HepG2 (cell line): ENCODE data around the gene PIAS1. TPM values are rescaled to one million over a fixed set of nuclear protein-coding genes. Genes with fewer than 3 reads are reported as not detected.

Experiments
- CAMTA2 ChIP-seq: sonication (generic); formaldehyde crosslinking; IDR thresholded peaks from 2 replicates; pipeline ENCODE4 v1.4.0; 2020; ENCODE audit warnings: mild to moderate bottlenecking, missing genetic modification reagents, borderline replicate concordance
- CENPT ChIP-seq: sonication (generic); formaldehyde crosslinking; IDR thresholded peaks from 2 replicates; pipeline ENCODE4 v1.8.0; 2022; ENCODE audit warnings: low read depth, mild to moderate bottlenecking, moderate library complexity, missing genetic modification reagents
- HHEX ChIP-seq: IDR thresholded peaks from 2 replicates; pipeline ENCODE4 v1.6.1; 2016; ENCODE audit warnings: control low read depth
- NR3C1 ChIP-seq: sonication (generic); formaldehyde crosslinking; IDR thresholded peaks from 2 replicates; pipeline ENCODE4 v1.4.0; 2020; ENCODE audit warnings: missing genetic modification reagents
- ONECUT2 ChIP-seq: sonication (generic); formaldehyde crosslinking; IDR thresholded peaks from 2 replicates; pipeline ENCODE4 v1.4.0; 2020; ENCODE audit warnings: missing genetic modification reagents
- PHF8 ChIP-seq: sonication (generic); formaldehyde crosslinking; IDR thresholded peaks from 2 replicates; pipeline ENCODE4 v1.5.0; 2020; ENCODE audit warnings: missing genetic modification reagents
- POLR2A ChIP-seq, 2 experiments: IDR thresholded peaks; 2 replicates each; pipeline ENCODE4 v1.6.1; 2011; ENCODE audit warnings: low read depth in 2 of 2, low read length in 2 of 2, mild to moderate bottlenecking in 1 of 2, moderate library complexity in 1 of 2; ENCODE audit not compliant: insufficient read depth in 1 of 2
- SNAPC2 ChIP-seq: sonication (generic); formaldehyde crosslinking; IDR thresholded peaks from 2 replicates; pipeline ENCODE4 v1.8.1; 2022; ENCODE audit warnings: mild to moderate bottlenecking, missing genetic modification reagents
- ZFP37 ChIP-seq: sonication (generic); formaldehyde crosslinking; IDR thresholded peaks from 2 replicates; pipeline ENCODE4 v1.4.0; 2020; ENCODE audit warnings: missing genetic modification reagents, borderline replicate concordance
- ZFP90 ChIP-seq: sonication (generic); formaldehyde crosslinking; IDR thresholded peaks from 2 replicates; pipeline ENCODE4 v1.8.0; 2022; ENCODE audit warnings: missing genetic modification reagents, mild to moderate bottlenecking, inconsistent platforms, borderline replicate concordance
- ZNF572 ChIP-seq: sonication (generic); formaldehyde crosslinking; IDR thresholded peaks from 2 replicates; pipeline ENCODE4 v1.5.1; 2020; ENCODE audit warnings: mild to moderate bottlenecking, missing genetic modification reagents
- polyA plus RNA-seq, 8 experiments: library from polyadenylated mRNA; depleted of rRNA in 3 of 8; stranded (reverse) in 7 of 8; unstranded in 1 of 8; fragments of >200 nt; fragmentation: Illumina TruSeq in 4 of 8; extraction: Trizol in 4 of 8; gene quantifications; 2 replicates each; pipeline versions ENCODE4 v1.2.1 to v1.2.3, GENCODE V29; 2011 to 2016; ENCODE audit warnings: low read depth in 4 of 8, missing spikeins in 1 of 8, mixed read lengths in 1 of 8; ENCODE audit not compliant: insufficient read depth in 1 of 8
- total RNA-seq, 5 experiments: library from RNA; depleted of rRNA; stranded (reverse); fragments of >200 nt; fragmentation: Illumina TruSeq; extraction: Trizol; gene quantifications; 2 replicates each; pipeline ENCODE4 v1.2.3, GENCODE V29; 2016; ENCODE audit warnings: low read depth in 1 of 5
- TF ChIP-seq, protein P1 (sequence below): sonication (generic); formaldehyde crosslinking; IDR thresholded peaks from 2 replicates; pipeline ENCODE4 v1.4.0; 2020; ENCODE audit warnings: missing genetic modification reagents, borderline replicate concordance
- TF ChIP-seq, protein P2 (sequence below): sonication (generic); formaldehyde crosslinking; IDR thresholded peaks from 2 replicates; pipeline ENCODE4 v1.5.0; 2020; ENCODE audit warnings: mild to moderate bottlenecking, missing genetic modification reagents, moderate library complexity
- TF ChIP-seq, protein P3 (sequence below): sonication (generic); formaldehyde crosslinking; IDR thresholded peaks from 2 replicates; pipeline ENCODE4 v1.4.0; 2020; ENCODE audit warnings: missing genetic modification reagents, mild to moderate bottlenecking, borderline replicate concordance
- TF ChIP-seq, protein P4 (sequence below): IDR thresholded peaks from 2 replicates; pipeline ENCODE4 v1.6.1; 2018; ENCODE audit warnings: missing genetic modification reagents, mild to moderate bottlenecking, missing compliant biosample characterization
- TF ChIP-seq, protein P5 (sequence below): sonication (generic); formaldehyde crosslinking; IDR thresholded peaks from 2 replicates; pipeline ENCODE4 v1.8.0; 2022; ENCODE audit warnings: mild to moderate bottlenecking, missing genetic modification reagents
- TF ChIP-seq, protein P6 (sequence below): sonication (generic); formaldehyde crosslinking; IDR thresholded peaks from 2 replicates; pipeline ENCODE4 v1.9.0; 2021; ENCODE audit warnings: missing genetic modification reagents, borderline replicate concordance

Gene PIAS1
- total and polyA plus RNA-seq, 2 of the 13 experiments (the other 11 are each of a cell fraction or from before 2014, with no cell fraction given), result 20.7 to 33.7 TPM

DNA sequence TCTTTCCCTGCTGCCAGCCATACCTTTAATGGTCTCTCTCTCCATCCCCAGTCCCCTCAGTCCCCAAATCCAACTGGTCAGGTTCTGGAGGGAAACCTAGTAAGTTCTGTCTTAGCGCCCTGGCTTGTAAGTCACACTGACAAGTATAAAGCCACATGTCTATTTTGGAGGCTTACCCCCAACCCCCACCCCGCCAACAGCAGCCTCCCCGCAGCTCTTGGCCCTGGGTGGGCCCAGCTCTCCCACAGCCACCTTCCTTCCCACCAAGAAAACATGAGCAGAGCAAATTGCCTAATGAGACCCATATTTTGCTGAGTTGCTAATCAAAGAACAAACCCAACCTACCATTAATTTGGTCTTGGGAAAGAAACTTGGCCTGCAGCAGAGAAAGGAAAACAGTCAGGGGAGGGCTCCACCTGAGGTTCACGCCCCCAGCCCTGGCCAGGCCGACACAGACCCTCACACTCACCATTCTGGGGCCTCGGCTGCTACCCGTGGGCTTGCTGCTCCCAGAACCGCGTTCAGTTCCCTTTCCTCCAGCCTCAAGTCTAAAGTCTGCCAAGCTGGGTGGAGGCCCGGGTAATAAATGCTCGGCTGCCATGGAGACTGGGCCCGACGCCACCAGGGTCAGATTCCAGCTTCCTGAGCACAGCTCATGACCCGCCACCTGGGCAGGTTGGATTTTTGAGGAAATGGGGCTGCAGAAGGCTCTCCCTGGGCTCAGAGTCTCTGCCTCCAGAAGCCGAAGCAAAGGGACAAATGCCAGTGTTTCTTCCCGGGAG lies 150.9 kb downstream of the PIAS1 start, which contains the start of gene CALML4 (continued):
- TF ChIP-seq, protein P1, sequence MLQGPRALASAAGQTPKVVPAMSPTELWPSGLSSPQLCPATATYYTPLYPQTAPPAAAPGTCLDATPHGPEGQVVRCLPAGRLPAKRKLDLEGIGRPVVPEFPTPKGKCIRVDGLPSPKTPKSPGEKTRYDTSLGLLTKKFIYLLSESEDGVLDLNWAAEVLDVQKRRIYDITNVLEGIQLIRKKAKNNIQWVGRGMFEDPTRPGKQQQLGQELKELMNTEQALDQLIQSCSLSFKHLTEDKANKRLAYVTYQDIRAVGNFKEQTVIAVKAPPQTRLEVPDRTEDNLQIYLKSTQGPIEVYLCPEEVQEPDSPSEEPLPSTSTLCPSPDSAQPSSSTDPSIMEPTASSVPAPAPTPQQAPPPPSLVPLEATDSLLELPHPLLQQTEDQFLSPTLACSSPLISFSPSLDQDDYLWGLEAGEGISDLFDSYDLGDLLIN, result no peak
- TF ChIP-seq ZFP37 (CRISPR knock-in tag), result no peak
- no peak for TF ChIP-seq ONECUT2 (CRISPR knock-in tag)
- no peak for TF ChIP-seq NR3C1 (CRISPR knock-in tag)
- TF ChIP-seq, protein P2, sequence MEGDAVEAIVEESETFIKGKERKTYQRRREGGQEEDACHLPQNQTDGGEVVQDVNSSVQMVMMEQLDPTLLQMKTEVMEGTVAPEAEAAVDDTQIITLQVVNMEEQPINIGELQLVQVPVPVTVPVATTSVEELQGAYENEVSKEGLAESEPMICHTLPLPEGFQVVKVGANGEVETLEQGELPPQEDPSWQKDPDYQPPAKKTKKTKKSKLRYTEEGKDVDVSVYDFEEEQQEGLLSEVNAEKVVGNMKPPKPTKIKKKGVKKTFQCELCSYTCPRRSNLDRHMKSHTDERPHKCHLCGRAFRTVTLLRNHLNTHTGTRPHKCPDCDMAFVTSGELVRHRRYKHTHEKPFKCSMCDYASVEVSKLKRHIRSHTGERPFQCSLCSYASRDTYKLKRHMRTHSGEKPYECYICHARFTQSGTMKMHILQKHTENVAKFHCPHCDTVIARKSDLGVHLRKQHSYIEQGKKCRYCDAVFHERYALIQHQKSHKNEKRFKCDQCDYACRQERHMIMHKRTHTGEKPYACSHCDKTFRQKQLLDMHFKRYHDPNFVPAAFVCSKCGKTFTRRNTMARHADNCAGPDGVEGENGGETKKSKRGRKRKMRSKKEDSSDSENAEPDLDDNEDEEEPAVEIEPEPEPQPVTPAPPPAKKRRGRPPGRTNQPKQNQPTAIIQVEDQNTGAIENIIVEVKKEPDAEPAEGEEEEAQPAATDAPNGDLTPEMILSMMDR (CRISPR knock-in tag), result 0 out of 2 replicates have a peak, but pooled peaks have one; percentile 14
- TF ChIP-seq, protein P3, sequence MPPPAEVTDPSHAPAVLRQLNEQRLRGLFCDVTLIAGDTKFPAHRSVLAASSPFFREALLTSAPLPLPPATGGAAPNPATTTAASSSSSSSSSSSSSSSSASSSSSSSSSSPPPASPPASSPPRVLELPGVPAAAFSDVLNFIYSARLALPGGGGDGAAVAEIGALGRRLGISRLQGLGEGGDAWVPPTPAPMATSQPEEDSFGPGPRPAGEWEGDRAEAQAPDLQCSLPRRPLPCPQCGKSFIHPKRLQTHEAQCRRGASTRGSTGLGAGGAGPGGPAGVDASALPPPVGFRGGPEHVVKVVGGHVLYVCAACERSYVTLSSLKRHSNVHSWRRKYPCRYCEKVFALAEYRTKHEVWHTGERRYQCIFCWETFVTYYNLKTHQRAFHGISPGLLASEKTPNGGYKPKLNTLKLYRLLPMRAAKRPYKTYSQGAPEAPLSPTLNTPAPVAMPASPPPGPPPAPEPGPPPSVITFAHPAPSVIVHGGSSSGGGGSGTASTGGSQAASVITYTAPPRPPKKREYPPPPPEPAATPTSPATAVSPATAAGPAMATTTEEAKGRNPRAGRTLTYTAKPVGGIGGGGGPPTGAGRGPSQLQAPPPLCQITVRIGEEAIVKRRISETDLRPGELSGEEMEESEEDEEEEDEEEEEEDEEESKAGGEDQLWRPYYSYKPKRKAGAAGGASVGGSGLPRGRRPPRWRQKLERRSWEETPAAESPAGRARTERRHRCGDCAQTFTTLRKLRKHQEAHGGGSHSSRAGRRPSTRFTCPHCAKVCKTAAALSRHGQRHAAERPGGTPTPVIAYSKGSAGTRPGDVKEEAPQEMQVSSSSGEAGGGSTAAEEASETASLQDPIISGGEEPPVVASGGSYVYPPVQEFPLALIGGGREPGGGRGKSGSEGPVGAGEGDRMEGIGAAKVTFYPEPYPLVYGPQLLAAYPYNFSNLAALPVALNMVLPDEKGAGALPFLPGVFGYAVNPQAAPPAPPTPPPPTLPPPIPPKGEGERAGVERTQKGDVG (CRISPR knock-in tag), result no peak
- TF ChIP-seq, protein P4, sequence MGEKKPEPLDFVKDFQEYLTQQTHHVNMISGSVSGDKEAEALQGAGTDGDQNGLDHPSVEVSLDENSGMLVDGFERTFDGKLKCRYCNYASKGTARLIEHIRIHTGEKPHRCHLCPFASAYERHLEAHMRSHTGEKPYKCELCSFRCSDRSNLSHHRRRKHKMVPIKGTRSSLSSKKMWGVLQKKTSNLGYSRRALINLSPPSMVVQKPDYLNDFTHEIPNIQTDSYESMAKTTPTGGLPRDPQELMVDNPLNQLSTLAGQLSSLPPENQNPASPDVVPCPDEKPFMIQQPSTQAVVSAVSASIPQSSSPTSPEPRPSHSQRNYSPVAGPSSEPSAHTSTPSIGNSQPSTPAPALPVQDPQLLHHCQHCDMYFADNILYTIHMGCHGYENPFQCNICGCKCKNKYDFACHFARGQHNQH (CRISPR knock-in tag), result no peak
- TF ChIP-seq, protein P5, sequence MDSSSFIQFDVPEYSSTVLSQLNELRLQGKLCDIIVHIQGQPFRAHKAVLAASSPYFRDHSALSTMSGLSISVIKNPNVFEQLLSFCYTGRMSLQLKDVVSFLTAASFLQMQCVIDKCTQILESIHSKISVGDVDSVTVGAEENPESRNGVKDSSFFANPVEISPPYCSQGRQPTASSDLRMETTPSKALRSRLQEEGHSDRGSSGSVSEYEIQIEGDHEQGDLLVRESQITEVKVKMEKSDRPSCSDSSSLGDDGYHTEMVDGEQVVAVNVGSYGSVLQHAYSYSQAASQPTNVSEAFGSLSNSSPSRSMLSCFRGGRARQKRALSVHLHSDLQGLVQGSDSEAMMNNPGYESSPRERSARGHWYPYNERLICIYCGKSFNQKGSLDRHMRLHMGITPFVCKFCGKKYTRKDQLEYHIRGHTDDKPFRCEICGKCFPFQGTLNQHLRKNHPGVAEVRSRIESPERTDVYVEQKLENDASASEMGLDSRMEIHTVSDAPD (CRISPR knock-in tag), result no peak
- TF ChIP-seq, protein P6, sequence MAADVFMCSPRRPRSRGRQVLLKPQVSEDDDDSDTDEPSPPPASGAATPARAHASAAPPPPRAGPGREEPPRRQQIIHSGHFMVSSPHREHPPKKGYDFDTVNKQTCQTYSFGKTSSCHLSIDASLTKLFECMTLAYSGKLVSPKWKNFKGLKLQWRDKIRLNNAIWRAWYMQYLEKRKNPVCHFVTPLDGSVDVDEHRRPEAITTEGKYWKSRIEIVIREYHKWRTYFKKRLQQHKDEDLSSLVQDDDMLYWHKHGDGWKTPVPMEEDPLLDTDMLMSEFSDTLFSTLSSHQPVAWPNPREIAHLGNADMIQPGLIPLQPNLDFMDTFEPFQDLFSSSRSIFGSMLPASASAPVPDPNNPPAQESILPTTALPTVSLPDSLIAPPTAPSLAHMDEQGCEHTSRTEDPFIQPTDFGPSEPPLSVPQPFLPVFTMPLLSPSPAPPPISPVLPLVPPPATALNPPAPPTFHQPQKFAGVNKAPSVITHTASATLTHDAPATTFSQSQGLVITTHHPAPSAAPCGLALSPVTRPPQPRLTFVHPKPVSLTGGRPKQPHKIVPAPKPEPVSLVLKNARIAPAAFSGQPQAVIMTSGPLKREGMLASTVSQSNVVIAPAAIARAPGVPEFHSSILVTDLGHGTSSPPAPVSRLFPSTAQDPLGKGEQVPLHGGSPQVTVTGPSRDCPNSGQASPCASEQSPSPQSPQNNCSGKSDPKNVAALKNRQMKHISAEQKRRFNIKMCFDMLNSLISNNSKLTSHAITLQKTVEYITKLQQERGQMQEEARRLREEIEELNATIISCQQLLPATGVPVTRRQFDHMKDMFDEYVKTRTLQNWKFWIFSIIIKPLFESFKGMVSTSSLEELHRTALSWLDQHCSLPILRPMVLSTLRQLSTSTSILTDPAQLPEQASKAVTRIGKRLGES (CRISPR knock-in tag), result no peak
- no peak for TF ChIP-seq ZNF572 (CRISPR knock-in tag)
- 0 out of 2 replicates have a peak, but pooled peaks have one; percentile 47 for TF ChIP-seq SNAPC2 (CRISPR knock-in tag)
- no peak for TF ChIP-seq POLR2A (IDR thresholded peaks at IDR 0.05; ENCODE audit: insufficient read depth in 1 of 2, low read depth in 2 of 2, low read length in 2 of 2)
- TF ChIP-seq CENPT (CRISPR knock-in tag), result no peak
- no peak for TF ChIP-seq HHEX (CRISPR knock-in tag)
- TF ChIP-seq PHF8 (CRISPR knock-in tag), result no peak
- no peak for TF ChIP-seq CAMTA2
- TF ChIP-seq ZFP90 (CRISPR knock-in tag), result no peak
